ENCODE measurements around the gene CEP85. TPM values are rescaled to one million over a fixed set of nuclear protein-coding genes. Genes with fewer than 3 reads are reported as not detected.

CEP85 gene
- total and polyA plus RNA-seq, 2 of the 13 experiments (the other 11 are each of a cell fraction or from before 2014, with no cell fraction given) = 16.1 to 26.7 TPM

DNA sequence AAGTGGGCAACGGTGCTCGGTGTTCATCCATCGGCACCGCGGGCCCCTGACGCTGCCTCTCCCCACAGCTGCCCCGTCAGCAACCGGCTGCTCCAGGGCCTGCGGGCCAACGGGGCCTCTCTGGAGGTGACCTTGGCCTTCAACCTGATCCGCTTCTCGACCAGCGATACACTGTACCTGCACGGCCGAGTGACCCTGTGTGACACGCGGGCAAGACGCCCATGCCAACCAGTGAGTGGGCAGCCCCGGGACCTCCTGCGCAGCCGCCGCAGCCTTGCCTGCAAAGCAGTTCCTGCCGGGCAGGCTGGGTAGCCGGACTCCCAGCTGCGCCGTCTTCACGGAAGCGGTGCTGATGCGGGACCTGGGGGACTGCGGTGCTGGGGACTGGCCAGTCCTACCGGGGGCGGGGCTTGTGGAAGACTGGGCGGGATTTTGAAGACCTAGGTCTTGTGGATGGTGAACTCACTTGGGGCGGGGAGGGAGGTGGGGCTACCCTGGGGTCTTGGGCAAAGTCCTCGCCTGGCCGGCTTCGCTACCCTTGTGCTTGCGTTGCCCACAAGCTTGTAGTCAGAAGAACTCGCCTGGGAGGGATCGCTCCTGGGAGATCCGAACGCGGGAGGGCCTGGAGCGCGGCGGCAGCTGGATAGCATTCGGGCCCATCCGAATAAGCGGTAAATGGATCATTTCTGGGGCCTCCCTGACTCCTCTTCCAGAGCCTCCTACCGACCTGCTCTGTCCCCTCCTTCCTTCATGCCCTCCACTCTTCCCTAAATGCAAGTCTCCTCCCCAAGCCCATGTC lies 8.8 kb upstream of the CEP85 start (continued):
- TF ChIP-seq NCOA1 (CRISPR knock-in tag; IDR thresholded peaks at IDR 0.05) (no peak), RXRB (CRISPR knock-in tag; IDR thresholded peaks at IDR 0.05; ENCODE audit: borderline replicate concordance) (peak; percentile 68; the same call in 1 of the 2 replicates), ZFX (CRISPR knock-in tag; IDR thresholded peaks at IDR 0.05; ENCODE audit: low read depth) (peak; percentile 82), HOXA7 (CRISPR knock-in tag; IDR thresholded peaks at IDR 0.05) (peak; percentile 87; the same call in 1 of the 2 replicates), BCL6 (CRISPR knock-in tag; IDR thresholded peaks at IDR 0.05) (peak; percentile 69), ERF (CRISPR knock-in tag; IDR thresholded peaks at IDR 0.05) (peak; percentile 52; the same call in 1 of the 2 replicates), GRHL1 (CRISPR knock-in tag; conservative IDR thresholded peaks at IDR 0.05) (no peak), FOSL2 (CRISPR knock-in tag; IDR thresholded peaks at IDR 0.05) (peak; percentile 24; the same call in 1 of the 2 replicates), ZNF564 (CRISPR knock-in tag; IDR thresholded peaks at IDR 0.05) (0 out of 2 replicates have a peak, but pooled peaks have one; percentile 65), NR3C1 (CRISPR knock-in tag; IDR thresholded peaks at IDR 0.05) (no peak), ZMYM3 (CRISPR knock-in tag; IDR thresholded peaks at IDR 0.05) (peak; percentile 48; the same call in 1 of the 2 replicates), ZNF234 (CRISPR knock-in tag; conservative IDR thresholded peaks at IDR 0.05) (no peak), SALL2 (CRISPR knock-in tag; IDR thresholded peaks at IDR 0.05) (peak; percentile 83; the same call in 1 of the 2 replicates), ZFP90 (CRISPR knock-in tag; IDR thresholded peaks at IDR 0.05; ENCODE audit: borderline replicate concordance) (0 out of 2 replicates have a peak, but pooled peaks have one; percentile 79), MAF1 (CRISPR knock-in tag; IDR thresholded peaks at IDR 0.05; ENCODE audit: borderline replicate concordance) (peak; percentile 8; the same call in 1 of the 2 replicates)
- TF ChIP-seq, protein P1, sequence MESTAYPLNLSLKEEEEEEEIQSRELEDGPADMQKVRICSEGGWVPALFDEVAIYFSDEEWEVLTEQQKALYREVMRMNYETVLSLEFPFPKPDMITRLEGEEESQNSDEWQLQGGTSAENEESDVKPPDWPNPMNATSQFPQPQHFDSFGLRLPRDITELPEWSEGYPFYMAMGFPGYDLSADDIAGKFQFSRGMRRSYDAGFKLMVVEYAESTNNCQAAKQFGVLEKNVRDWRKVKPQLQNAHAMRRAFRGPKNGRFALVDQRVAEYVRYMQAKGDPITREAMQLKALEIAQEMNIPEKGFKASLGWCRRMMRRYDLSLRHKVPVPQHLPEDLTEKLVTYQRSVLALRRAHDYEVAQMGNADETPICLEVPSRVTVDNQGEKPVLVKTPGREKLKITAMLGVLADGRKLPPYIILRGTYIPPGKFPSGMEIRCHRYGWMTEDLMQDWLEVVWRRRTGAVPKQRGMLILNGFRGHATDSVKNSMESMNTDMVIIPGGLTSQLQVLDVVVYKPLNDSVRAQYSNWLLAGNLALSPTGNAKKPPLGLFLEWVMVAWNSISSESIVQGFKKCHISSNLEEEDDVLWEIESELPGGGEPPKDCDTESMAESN (CRISPR knock-in tag; conservative IDR thresholded peaks at IDR 0.05) = peak; percentile 71
- TF ChIP-seq, protein P2, sequence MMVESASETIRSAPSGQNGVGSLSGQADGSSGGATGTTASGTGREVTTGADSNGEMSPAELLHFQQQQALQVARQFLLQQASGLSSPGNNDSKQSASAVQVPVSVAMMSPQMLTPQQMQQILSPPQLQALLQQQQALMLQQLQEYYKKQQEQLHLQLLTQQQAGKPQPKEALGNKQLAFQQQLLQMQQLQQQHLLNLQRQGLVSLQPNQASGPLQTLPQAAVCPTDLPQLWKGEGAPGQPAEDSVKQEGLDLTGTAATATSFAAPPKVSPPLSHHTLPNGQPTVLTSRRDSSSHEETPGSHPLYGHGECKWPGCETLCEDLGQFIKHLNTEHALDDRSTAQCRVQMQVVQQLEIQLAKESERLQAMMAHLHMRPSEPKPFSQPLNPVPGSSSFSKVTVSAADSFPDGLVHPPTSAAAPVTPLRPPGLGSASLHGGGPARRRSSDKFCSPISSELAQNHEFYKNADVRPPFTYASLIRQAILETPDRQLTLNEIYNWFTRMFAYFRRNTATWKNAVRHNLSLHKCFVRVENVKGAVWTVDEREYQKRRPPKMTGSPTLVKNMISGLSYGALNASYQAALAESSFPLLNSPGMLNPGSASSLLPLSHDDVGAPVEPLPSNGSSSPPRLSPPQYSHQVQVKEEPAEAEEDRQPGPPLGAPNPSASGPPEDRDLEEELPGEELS (CRISPR knock-in tag; IDR thresholded peaks at IDR 0.05) = peak; percentile 28; the same call in 1 of the 2 replicates
- TF ChIP-seq, protein P3, sequence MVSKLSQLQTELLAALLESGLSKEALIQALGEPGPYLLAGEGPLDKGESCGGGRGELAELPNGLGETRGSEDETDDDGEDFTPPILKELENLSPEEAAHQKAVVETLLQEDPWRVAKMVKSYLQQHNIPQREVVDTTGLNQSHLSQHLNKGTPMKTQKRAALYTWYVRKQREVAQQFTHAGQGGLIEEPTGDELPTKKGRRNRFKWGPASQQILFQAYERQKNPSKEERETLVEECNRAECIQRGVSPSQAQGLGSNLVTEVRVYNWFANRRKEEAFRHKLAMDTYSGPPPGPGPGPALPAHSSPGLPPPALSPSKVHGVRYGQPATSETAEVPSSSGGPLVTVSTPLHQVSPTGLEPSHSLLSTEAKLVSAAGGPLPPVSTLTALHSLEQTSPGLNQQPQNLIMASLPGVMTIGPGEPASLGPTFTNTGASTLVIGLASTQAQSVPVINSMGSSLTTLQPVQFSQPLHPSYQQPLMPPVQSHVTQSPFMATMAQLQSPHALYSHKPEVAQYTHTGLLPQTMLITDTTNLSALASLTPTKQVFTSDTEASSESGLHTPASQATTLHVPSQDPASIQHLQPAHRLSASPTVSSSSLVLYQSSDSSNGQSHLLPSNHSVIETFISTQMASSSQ (IDR thresholded peaks at IDR 0.05; ENCODE audit: low read depth) = no peak
- TF ChIP-seq, protein P3 (CRISPR knock-in tag; IDR thresholded peaks at IDR 0.05; ENCODE audit: borderline replicate concordance) = 0 out of 2 replicates have a peak, but pooled peaks have one; percentile 20

Data from HepG2 (cell line).